ENCODE measurements around the gene DMWD.

Gene DMWD

GRCh38 chr19:45779231-45780145 is 13.2 kb downstream of the DMWD start:
- in situ Hi-C loops (cut with HindIII; ENCODE audit: low sequenced_read_pairs) = no loop called here
- peak; percentile 48 for TF ChIP-seq CTCF (IDR thresholded peaks at IDR 0.05; ENCODE audit: low read depth, low read length, missing control alignments)
- DNase-seq (ENCODE audit: low read depth) = no peak
- H3K4me3 ChIP-seq (ENCODE audit: low read depth, low read length) = no peak overlapping the region

GRCh38 chr19:45778010-45778661 is 14.5 kb downstream of the DMWD start:
- no peak overlapping the region for H3K4me3 ChIP-seq (ENCODE audit: low read depth, low read length)
- no peak for DNase-seq (ENCODE audit: low read depth)
- no peak for TF ChIP-seq CTCF (IDR thresholded peaks at IDR 0.05; ENCODE audit: low read depth, low read length, missing control alignments)
- in situ Hi-C loops (cut with HindIII; ENCODE audit: low sequenced_read_pairs) = no loop called here

GRCh38 chr19:45777395-45777961 is 15.2 kb downstream of the DMWD start:
- no peak overlapping the region for H3K4me3 ChIP-seq (ENCODE audit: low read depth, low read length)
- in situ Hi-C loops (cut with HindIII; ENCODE audit: low sequenced_read_pairs) = no loop called here
- no peak for DNase-seq (ENCODE audit: low read depth)
- no peak for TF ChIP-seq CTCF (IDR thresholded peaks at IDR 0.05; ENCODE audit: low read depth, low read length, missing control alignments)

GRCh38 chr19:45774765-45775164 is 17.9 kb downstream of the DMWD start:
- TF ChIP-seq CTCF (IDR thresholded peaks at IDR 0.05; ENCODE audit: low read depth, low read length, missing control alignments) = no peak
- DNase-seq (ENCODE audit: low read depth) = no peak
- H3K4me3 ChIP-seq (ENCODE audit: low read depth, low read length) = no peak overlapping the region
- in situ Hi-C loops (cut with HindIII; ENCODE audit: low sequenced_read_pairs) = no loop called here

- no peak for DNase-seq (ENCODE audit: low read depth)
- in situ Hi-C loops (cut with HindIII; ENCODE audit: low sequenced_read_pairs) = no loop called here
- no peak for TF ChIP-seq CTCF (IDR thresholded peaks at IDR 0.05; ENCODE audit: low read depth, low read length, missing control alignments)
Measured at GRCh38 chr19:45773384-45773783, 19.3 kb downstream of the DMWD start.

GRCh38 chr19:45772912-45773311 is 19.7 kb downstream of the DMWD start:
- in situ Hi-C loops (cut with HindIII; ENCODE audit: low sequenced_read_pairs) = no loop called here
- H3K4me3 ChIP-seq (ENCODE audit: low read depth, low read length) = no peak overlapping the region
- no peak for DNase-seq (ENCODE audit: low read depth)
- no peak for TF ChIP-seq CTCF (IDR thresholded peaks at IDR 0.05; ENCODE audit: low read depth, low read length, missing control alignments)

More at GRCh38 chr19:45773384-45773783, 19.3 kb downstream of the DMWD start:
- H3K4me3 ChIP-seq (ENCODE audit: low read depth, low read length) = no peak overlapping the region
